K562 (cell line): ENCODE data around the gene TSTD2. TPM values are rescaled to one million over a fixed set of nuclear protein-coding genes. Genes with fewer than 3 reads are reported as not detected.

ENCODE experiments used
- CBX2 ChIP-seq: fragments of 200-600 bp; sonication (generic); IDR thresholded peaks from one replicate; pipeline ENCODE4 v1.6.1; 2012; ENCODE audit warnings: mild to moderate bottlenecking, low read length, inconsistent platforms; ENCODE audit not compliant: insufficient read depth, poor library complexity, severe bottlenecking
- CCNT2 ChIP-seq: IDR thresholded peaks from 2 replicates; pipeline ENCODE4 v1.6.1; 2011; ENCODE audit warnings: borderline replicate concordance, low read depth, mild to moderate bottlenecking, moderate library complexity, mixed read lengths, low read length; ENCODE audit not compliant: insufficient read length; ENCODE audit errors: extremely low read depth
- CREM ChIP-seq: IDR thresholded peaks from 2 replicates; pipeline ENCODE4 v1.6.1; 2014; ENCODE audit warnings: antibody characterized with exemption, low read depth
- CTCFL ChIP-seq: IDR thresholded peaks from 2 replicates; pipeline ENCODE4 v1.6.1; 2011; ENCODE audit warnings: borderline replicate concordance, low read depth, mild to moderate bottlenecking, moderate library complexity, low read length; ENCODE audit not compliant: insufficient read depth, poor library complexity, severe bottlenecking
- DLX4 ChIP-seq: fragments of 250-450 bp; sonication (Bioruptor Pico); IDR thresholded peaks from 2 replicates; pipeline ENCODE4 v1.6.1; 2021; ENCODE audit warnings: mild to moderate bottlenecking
- ETV1 ChIP-seq: fragments of 450-650 bp; conservative IDR thresholded peaks from 2 replicates; pipeline ENCODE4 v1.6.1; 2016; ENCODE audit warnings: missing genetic modification characterization, control low read depth, low read depth, missing compliant biosample characterization
- ETV6 ChIP-seq, 3 experiments: fragments of 150-350 bp in 1 of 3; sonication (generic) in 1 of 3; formaldehyde crosslinking in 1 of 3; IDR thresholded peaks; 2 replicates each; pipeline versions ENCODE4 v1.6.1 to v1.8.0; 2014 to 2022; ENCODE audit warnings: borderline replicate concordance in 2 of 3, low read depth in 2 of 3, antibody characterized with exemption in 1 of 3, low read length in 1 of 3, mild to moderate bottlenecking in 1 of 3, missing genetic modification reagents in 1 of 3
- FOXK2 ChIP-seq, 2 experiments: fragments of 450-650 bp; IDR thresholded peaks in 1 of 2; conservative IDR thresholded peaks in 1 of 2; 2 replicates each; pipeline ENCODE4 v1.6.1; 2016; ENCODE audit warnings: low read depth in 2 of 2, mild to moderate bottlenecking in 1 of 2
- GABPA ChIP-seq: fragments of 200-800 bp; sonication (Bioruptor generic); conservative IDR thresholded peaks from 2 replicates; pipeline ENCODE4 v1.6.1; 2016; ENCODE audit warnings: low read depth, missing genetic modification characterization, missing compliant biosample characterization
- GATAD2A ChIP-seq: fragments of 450-650 bp; IDR thresholded peaks from 2 replicates; pipeline ENCODE4 v1.6.1; 2017
- NCOR1 ChIP-seq: fragments of 450-650 bp; IDR thresholded peaks from 2 replicates; pipeline ENCODE4 v1.6.1; 2016; ENCODE audit warnings: mild to moderate bottlenecking, moderate library complexity
- SMARCC2 ChIP-seq: fragments of 450-650 bp; IDR thresholded peaks from 2 replicates; pipeline ENCODE4 v1.6.1; 2017; ENCODE audit warnings: antibody characterized with exemption, moderate library complexity, mild to moderate bottlenecking, low read depth
- TAF1 ChIP-seq: IDR thresholded peaks from 2 replicates; pipeline ENCODE4 v1.6.1; 2011; ENCODE audit warnings: mild to moderate bottlenecking, low read length, moderate library complexity; ENCODE audit not compliant: insufficient read depth, control insufficient read depth, severe bottlenecking; ENCODE audit errors: extremely low read depth
- ZNF318 ChIP-seq, 2 experiments: fragments of 450-650 bp; IDR thresholded peaks; 2 replicates each; pipeline ENCODE4 v1.6.1; 2016; ENCODE audit warnings: mild to moderate bottlenecking in 2 of 2, borderline replicate concordance in 1 of 2, low read depth in 1 of 2, moderate library complexity in 1 of 2
- ZNF41 ChIP-seq: fragments of 250-450 bp; sonication (Bioruptor Pico); conservative IDR thresholded peaks from 2 replicates; pipeline ENCODE4 v1.4.0; 2020; ENCODE audit warnings: mild to moderate bottlenecking
- ZNF57 ChIP-seq: fragments of 450-650 bp; formaldehyde crosslinking; IDR thresholded peaks from 2 replicates; pipeline ENCODE4 v1.4.0; 2020; ENCODE audit warnings: mild to moderate bottlenecking, moderate library complexity
- ZNF717 ChIP-seq: fragments of 250-450 bp; sonication (Bioruptor Pico); IDR thresholded peaks from 2 replicates; pipeline ENCODE4 v1.5.0; 2021
- polyA plus RNA-seq, 8 experiments: library from polyadenylated mRNA; depleted of rRNA in 4 of 8; stranded (reverse) in 5 of 8; unstranded in 3 of 8; fragments of >200 nt; fragmentation: Nextera tagmentation in 2 of 8; fragmentation: Illumina TruSeq in 1 of 8; extraction: Ambion mirVana in 2 of 8; extraction: Trizol in 1 of 8; gene quantifications; 2 replicates each; pipeline versions ENCODE4 v1.2.1 to v1.2.3, GENCODE V29; 2011 to 2014; ENCODE audit warnings: inconsistent platforms in 1 of 8, missing spikeins in 1 of 8
- total RNA-seq, 7 experiments: library from RNA; depleted of rRNA in 6 of 7; stranded (reverse); fragments of >200 nt in 6 of 7; fragmentation: Illumina TruSeq in 2 of 7; extraction: Trizol in 2 of 7; gene quantifications; 2 replicates each; pipeline versions ENCODE4 v1.2.1 to v1.2.3, GENCODE V29; 2011 to 2021; ENCODE audit warnings: low replicate concordance in 1 of 7

TSTD2 gene
- total and polyA plus RNA-seq, 9 of the 15 experiments (the other 6 are each of a cell fraction or from before 2014, with no cell fraction given): 10.1 to 36.7 (median 19.0) TPM

- TF ChIP-seq FOXK2 (conservative IDR thresholded peaks at IDR 0.05 in 1 of 2, IDR thresholded peaks at IDR 0.05 in 1 of 2; ENCODE audit: low read depth in 2 of 2) (no peak), GATAD2A (no peak), DLX4 (CRISPR knock-in tag) (no peak), ZNF41 (CRISPR knock-in tag) (no peak), CTCFL (no peak), ZNF717 (no peak), SMARCC2 (0 out of 2 replicates have a peak, but pooled peaks have one; percentile 33), ZNF318 (IDR thresholded peaks at IDR 0.05; ENCODE audit: borderline replicate concordance in 1 of 2, low read depth in 1 of 2) (0 out of 4 replicates have a peak, but pooled peaks of 1 of the 2 experiments have one; percentile 35), CREM (peak; percentile 54; the same call in 1 of the 2 replicates), ETV1 (tag) (no peak), TAF1 (no peak), NCOR1 (peak; percentile 29; the same call in 1 of the 2 replicates), ETV6 (IDR thresholded peaks at IDR 0.05; ENCODE audit: borderline replicate concordance in 1 of 2, low read depth in 2 of 2, low read length in 1 of 2) (0 out of 4 replicates have a peak, but pooled peaks of 1 of the 2 experiments have one; percentile 49), ETV6 (CRISPR knock-in tag; IDR thresholded peaks at IDR 0.05; ENCODE audit: borderline replicate concordance) (no peak), CCNT2 (peak; percentile 42), GABPA (tag) (0 out of 2 replicates have a peak, but pooled peaks have one; percentile 20), CBX2 (no peak), ZNF57 (CRISPR knock-in tag) (no peak)
Observed at GRCh38 chr9:97567894-97568202, 65.3 kb downstream of the TSTD2 start (continued).
